WERI-Rb-1 (cell line): ENCODE data around the gene HCN3.

Source experiments
- DNase-seq: peaks from one replicate; pipeline ENCODE4 v3.0.0-alpha.2; 2020
- H3K27ac ChIP-seq: fragments of 250-450 bp; sonication (Bioruptor Pico); 2 replicates; pipeline ENCODE4 v1.5.1; 2020; ENCODE audit warnings: mild to moderate bottlenecking, moderate library complexity
- H3K27me3 ChIP-seq: fragments of 250-450 bp; sonication (Bioruptor Pico); 2 replicates; pipeline ENCODE4 v1.5.1; 2021; ENCODE audit warnings: mild to moderate bottlenecking, low read depth, moderate library complexity; ENCODE audit not compliant: insufficient read depth, severe bottlenecking
- H3K36me3 ChIP-seq: fragments of 250-450 bp; sonication (Bioruptor Pico); 2 replicates; pipeline ENCODE4 v1.5.1; 2020; ENCODE audit warnings: mild to moderate bottlenecking, moderate library complexity
- H3K4me3 ChIP-seq: 2 replicates; pipeline ENCODE4 v1.5.1; 2011; ENCODE audit warnings: low read depth, mild to moderate bottlenecking, control low read depth, low read length
- H3K9me3 ChIP-seq: fragments of 250-450 bp; sonication (Bioruptor Pico); 2 replicates; pipeline ENCODE4 v1.5.1; 2021; ENCODE audit warnings: mild to moderate bottlenecking, moderate library complexity; ENCODE audit not compliant: severe bottlenecking
- TF ChIP-seq, protein P1 (sequence below): IDR thresholded peaks from 2 replicates; pipeline ENCODE4 v1.5.1; 2011; ENCODE audit warnings: low read depth, mild to moderate bottlenecking, control low read depth, inconsistent platforms, low read length

HCN3 gene

DNA sequence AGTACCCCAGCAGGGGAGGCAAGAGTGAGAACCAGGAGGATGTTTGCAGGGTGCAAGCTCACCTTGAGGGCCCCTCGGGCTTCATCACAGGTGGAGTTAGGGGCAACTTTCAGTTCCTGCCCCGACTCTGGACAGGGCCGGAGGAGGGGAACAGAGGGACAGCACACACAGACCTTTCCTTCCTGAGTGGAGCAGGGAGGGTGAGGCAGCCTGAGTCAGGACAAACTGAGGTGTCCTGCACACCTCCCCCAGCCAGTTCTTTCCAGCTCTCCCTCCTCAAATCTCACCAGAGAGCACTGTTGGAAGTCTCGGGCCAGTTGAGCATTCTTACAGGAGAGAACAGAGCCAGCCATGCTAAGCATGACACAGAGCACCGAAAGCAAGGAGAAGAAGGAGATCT lies 23.5 kb upstream of the HCN3 start:
- no peak overlapping the region for H3K27ac ChIP-seq

DNA sequence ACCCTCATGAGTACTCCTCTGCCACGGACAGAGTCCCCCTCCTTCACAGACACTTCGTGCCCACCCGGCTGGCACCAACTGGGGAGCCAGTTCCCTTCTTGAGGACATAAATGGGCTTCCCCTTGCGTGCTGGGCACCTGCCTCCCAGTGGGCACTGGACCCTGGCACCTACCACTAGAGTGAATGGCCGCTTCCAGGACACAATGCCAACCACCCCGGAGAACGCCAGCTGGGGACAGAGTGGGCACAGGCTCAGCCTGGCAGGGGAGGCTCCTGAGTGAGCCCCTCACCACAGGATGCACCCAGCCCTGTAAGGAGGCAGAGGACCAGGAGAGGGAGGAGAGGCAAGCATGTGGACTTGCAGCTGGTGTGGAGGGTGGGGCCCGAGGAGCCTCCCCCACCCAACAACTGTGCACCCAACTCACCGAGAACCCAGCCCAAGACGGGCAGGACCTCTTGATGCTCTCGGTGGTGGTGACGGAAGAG lies 23.0 kb upstream of the HCN3 start:
- H3K4me3 ChIP-seq, result peak overlapping the region; percentile 75
- no peaks in the 10 kb centered on the region for H3K27me3 ChIP-seq
- peaks cover 56% of the 10 kb centered on the region for H3K36me3 ChIP-seq
- H3K9me3 ChIP-seq, result no peaks in the 10 kb centered on the region
- TF ChIP-seq, protein P1, sequence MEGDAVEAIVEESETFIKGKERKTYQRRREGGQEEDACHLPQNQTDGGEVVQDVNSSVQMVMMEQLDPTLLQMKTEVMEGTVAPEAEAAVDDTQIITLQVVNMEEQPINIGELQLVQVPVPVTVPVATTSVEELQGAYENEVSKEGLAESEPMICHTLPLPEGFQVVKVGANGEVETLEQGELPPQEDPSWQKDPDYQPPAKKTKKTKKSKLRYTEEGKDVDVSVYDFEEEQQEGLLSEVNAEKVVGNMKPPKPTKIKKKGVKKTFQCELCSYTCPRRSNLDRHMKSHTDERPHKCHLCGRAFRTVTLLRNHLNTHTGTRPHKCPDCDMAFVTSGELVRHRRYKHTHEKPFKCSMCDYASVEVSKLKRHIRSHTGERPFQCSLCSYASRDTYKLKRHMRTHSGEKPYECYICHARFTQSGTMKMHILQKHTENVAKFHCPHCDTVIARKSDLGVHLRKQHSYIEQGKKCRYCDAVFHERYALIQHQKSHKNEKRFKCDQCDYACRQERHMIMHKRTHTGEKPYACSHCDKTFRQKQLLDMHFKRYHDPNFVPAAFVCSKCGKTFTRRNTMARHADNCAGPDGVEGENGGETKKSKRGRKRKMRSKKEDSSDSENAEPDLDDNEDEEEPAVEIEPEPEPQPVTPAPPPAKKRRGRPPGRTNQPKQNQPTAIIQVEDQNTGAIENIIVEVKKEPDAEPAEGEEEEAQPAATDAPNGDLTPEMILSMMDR, result no peak
- DNase-seq, result peak; percentile 26
- H3K27ac ChIP-seq, result peak overlapping the region; percentile 92

More for the DNA sequence above, 23.5 kb upstream of the HCN3 start:
- no peak for DNase-seq
- H3K27me3 ChIP-seq, result no peaks in the 10 kb centered on the region
- TF ChIP-seq, protein P1, result no peak
- H3K4me3 ChIP-seq, result no peak overlapping the region
- H3K36me3 ChIP-seq, result peaks cover 59% of the 10 kb centered on the region
- no peaks in the 10 kb centered on the region for H3K9me3 ChIP-seq

DNA sequence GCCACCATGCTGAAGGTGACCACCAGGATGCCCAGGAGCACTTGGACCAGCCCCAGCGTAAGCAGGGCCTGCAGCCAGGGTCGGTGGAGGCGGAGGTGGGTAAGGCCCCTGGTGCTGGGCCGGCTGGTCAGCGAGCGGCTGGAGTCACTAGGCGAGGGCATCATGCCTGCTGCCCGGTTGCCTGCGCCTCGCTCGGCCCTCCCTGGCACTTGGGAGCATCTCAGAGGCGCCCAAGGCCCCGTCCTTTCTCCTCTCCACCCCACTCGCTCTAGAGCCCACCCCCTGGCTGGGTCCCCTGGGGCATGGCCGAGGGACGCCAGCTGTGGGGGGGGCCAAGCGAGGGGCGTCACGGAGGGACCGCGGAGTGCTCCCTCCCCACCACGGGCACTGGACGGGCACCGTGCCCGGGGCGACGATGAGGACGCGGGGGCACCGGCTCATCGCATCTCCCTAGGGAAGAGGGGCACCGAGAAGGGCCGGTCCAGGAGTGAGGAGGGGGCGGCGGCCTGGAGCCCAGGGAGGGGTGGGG lies 22.5 kb upstream of the HCN3 start:
- H3K36me3 ChIP-seq, result peaks cover 58% of the 10 kb centered on the region
- no peaks in the 10 kb centered on the region for H3K27me3 ChIP-seq
- peak overlapping the region; percentile 92 for H3K27ac ChIP-seq
- TF ChIP-seq, protein P1, result no peak
- H3K9me3 ChIP-seq, result no peaks in the 10 kb centered on the region
- peak; percentile 49 for DNase-seq
- peak overlapping the region; percentile 75 for H3K4me3 ChIP-seq

DNA sequence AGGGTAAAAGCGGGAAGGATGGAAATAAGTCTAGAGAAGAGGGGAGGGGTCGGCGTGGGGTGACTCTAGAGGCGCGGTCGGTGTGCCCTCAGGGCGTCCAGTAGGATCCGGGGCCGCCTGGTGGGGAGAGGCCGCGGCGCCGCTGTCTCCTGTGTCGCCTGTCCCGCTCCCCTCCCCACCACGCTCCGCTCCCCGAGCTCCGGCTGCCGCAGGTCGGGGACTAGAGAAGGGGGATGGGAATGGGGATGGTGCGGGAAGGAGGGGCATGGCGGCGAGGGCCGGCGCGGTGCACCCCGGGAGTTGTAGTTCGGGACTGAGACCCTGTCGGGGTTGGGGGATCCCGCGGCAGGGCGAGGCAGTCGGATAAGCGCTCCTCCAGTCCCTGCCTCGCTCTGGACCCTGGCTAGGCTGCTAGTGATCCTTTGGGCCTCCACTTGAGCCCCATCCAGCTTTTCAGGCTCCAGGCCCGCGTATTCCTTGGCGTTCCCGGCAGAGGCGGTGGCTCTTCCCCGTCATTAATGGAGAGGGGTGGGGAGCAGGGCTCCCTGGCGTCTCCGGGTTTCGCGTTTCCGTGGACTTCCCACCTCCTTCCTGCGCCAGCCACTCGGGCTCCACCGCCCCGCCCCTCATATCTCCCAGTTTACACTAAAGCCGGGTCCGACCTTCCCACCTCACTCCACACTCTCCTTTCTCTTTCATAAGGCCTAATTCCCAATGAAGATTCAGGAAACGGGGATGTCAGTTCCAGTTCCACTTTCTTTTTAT lies 21.8 kb upstream of the HCN3 start, which contains the start of gene ENTREP3:
TSS of gene ENTREP3 (minus strand) at position 241 of the 765 bp plus-strand sequence. CDS start 606 bp downstream, outside the sequence.
- peak within 1 kb of the TSS; percentile 92 for H3K27ac ChIP-seq
- peak; percentile 100 for DNase-seq
- H3K27me3 ChIP-seq, result no peaks in the 10 kb centered on the region
- TF ChIP-seq, protein P1, result no peak
- no peaks in the 10 kb centered on the region for H3K9me3 ChIP-seq
- H3K36me3 ChIP-seq, result peaks cover 58% of the 10 kb centered on the region
- H3K4me3 ChIP-seq, result peak within 1 kb of the TSS; percentile 75

DNA sequence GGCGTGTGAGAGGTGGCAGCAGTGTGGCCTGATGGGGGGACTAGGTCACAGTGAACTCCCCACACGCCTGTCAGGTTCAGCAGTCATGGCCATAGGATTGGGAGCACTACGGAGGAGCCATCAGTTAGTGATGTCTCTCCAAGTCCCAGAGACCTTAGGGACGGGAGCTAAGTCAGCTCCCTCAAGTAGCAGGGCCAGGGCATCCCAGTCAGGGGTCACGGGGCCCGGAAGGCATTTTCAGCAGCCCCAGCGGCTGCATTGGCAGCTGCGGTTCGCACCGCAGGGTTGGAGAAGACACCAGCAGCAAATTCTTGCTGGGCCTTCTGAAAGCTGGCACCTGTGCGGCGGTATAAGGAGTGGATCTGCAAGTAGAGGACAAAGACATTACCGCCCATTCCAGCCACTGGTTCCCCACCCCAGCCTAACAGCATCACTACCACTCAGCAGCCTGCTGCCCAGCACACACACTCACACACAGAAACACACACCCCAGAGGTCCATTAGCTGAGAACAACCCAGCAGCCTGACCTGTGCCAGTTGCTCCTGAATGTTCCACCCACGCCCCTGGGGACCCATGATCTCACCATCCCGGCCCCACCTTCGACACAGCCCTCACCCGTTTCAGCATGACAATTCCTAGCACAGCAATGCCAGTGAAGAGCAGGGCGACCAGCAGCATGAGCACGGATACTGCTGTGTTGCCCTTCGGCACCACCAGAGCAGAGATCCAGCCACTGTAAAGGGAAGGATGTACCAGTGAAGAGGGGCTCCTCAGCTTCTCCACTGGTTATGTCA lies 21.0 kb upstream of the HCN3 start:
- TF ChIP-seq, protein P1, result no peak
- H3K4me3 ChIP-seq, result peak overlapping the region; percentile 75
- peak; percentile 23 for DNase-seq
- no peaks in the 10 kb centered on the region for H3K27me3 ChIP-seq
- H3K27ac ChIP-seq, result peak overlapping the region; percentile 92
- peaks cover 57% of the 10 kb centered on the region for H3K36me3 ChIP-seq
- H3K9me3 ChIP-seq, result no peaks in the 10 kb centered on the region
